ENCODE data around the gene TLR10.
"Not testable (repeated sequence)": the region's sequence is repeated elsewhere in the genome, so short reads cannot be mapped to it uniquely, and the experiment has no call there.

- not testable (repeated sequence) for TF ChIP-seq ELF4 (IDR thresholded peaks at IDR 0.05); PKNOX1 (IDR thresholded peaks at IDR 0.05); NFRKB (IDR thresholded peaks at IDR 0.05); ARNT (IDR thresholded peaks at IDR 0.05); L3MBTL2 (conservative IDR thresholded peaks at IDR 0.05)
These were observed 4.9 kb downstream of the TLR10 start for GRCh38 chr4:38777925-38778324.

Measured in HEK293T (cell line).